Kidney (tissue), 14 donors: ENCODE results near the gene GFAP. TPM values are rescaled to one million over a fixed set of nuclear protein-coding genes. Genes with fewer than 3 reads are reported as not detected.
A peak's percentile ranks its signal among the peaks of the same experiment; 100 is the strongest.

Experiments
- DNase-seq, 5 donors: peaks; one replicate each; pipeline ENCODE4 v3.0.0-alpha.2; 2013 to 2020
- FAIRE-seq: peaks from 2 replicates; lab custom pipeline; 2012; peaks lifted over from hg19 to GRCh38; lab: Jason Lieb, UNC
- H3K27ac ChIP-seq, 2 donors: one replicate each; pipeline ENCODE4 v1.7.0; 2013; ENCODE audit warnings: low read depth in 2 of 2, low read length in 2 of 2, inconsistent platforms in 1 of 2
- H3K27me3 ChIP-seq: one replicate; pipeline ENCODE4 v1.7.1; 2013; ENCODE audit warnings: low read length, inconsistent platforms; ENCODE audit not compliant: control insufficient read depth, insufficient read depth
- H3K36me3 ChIP-seq, 3 donors: one replicate each; pipeline versions ENCODE4 v1.7.0 to v1.7.1; 2013; ENCODE audit warnings: low read length in 3 of 3, control low read depth in 1 of 3, inconsistent platforms in 1 of 3; ENCODE audit not compliant: insufficient read depth in 3 of 3, control insufficient read depth in 2 of 3
- H3K4me1 ChIP-seq, 3 donors: one replicate each; pipeline versions ENCODE4 v1.7.0 to v1.7.1; 2013; ENCODE audit warnings: low read length in 3 of 3, inconsistent platforms in 1 of 3, low read depth in 1 of 3; ENCODE audit not compliant: control insufficient read depth in 2 of 3, insufficient read depth in 2 of 3
- H3K4me3 ChIP-seq, 3 donors: one replicate each; pipeline versions ENCODE4 v1.7.0 to v1.8.1; 2013; ENCODE audit warnings: low read length in 3 of 3, control low read depth in 1 of 3, inconsistent platforms in 1 of 3
- H3K9ac ChIP-seq, 3 donors: one replicate each; pipeline versions ENCODE4 v1.7.0 to v1.7.1; 2013; ENCODE audit warnings: low read length in 3 of 3, control low read depth in 1 of 3, inconsistent platforms in 1 of 3
- H3K9me3 ChIP-seq, 3 donors: one replicate each; pipeline versions ENCODE4 v1.7.0 to v1.7.1; 2013; ENCODE audit warnings: low read length in 3 of 3, control low read depth in 1 of 3, inconsistent platforms in 1 of 3; ENCODE audit not compliant: control insufficient read depth in 2 of 3, insufficient read depth in 1 of 3
- CTCF ChIP-seq: IDR thresholded peaks from 3 replicates; pipeline ENCODE4 v1.5.1; 2012; ENCODE audit warnings: mild to moderate bottlenecking, moderate library complexity, borderline replicate concordance; ENCODE audit not compliant: insufficient read depth; ENCODE audit errors: extremely low read depth
- intact Hi-C: fragments of 100-400 bp; cut with DNase I; formaldehyde crosslinking; loops from one replicate; pipeline ENCODE4 v1.11.1; 2022
- polyA plus RNA-seq: library from polyadenylated mRNA; stranded (reverse); fragments of 350-450 nt; fragmentation: Illumina TruSeq; extraction: RNeasy Lipid Tissue Mini Kit (QIAGEN cat#74804); gene quantifications from one replicate; pipeline ENCODE4 v1.2.3, GENCODE V29; 2014; ENCODE audit warnings: low read depth, low replicate concordance; ENCODE audit not compliant: insufficient read depth
- total RNA-seq: library from RNA; stranded (reverse); fragmentation: NEBNext Ultra II Directional; extraction: Animal tissue kit (Norgen Biotek cat#: 25700); gene quantifications from one replicate; pipeline ENCODE4 v1.2.1, GENCODE V29; 2021
- donor health status: control.
- donor health status: control.
- donor health status: control.
- donor health status: control.
- donor health status: control.
- donor health status: DM: yes; HTN: yes; CAD: no.
- donor health status: Normal renal cell carcinoma (clear cell type).

Gene GFAP
- total and polyA plus RNA-seq, 2 donors from 2014 or later, result 1.4 to 2.3 TPM

DNA sequence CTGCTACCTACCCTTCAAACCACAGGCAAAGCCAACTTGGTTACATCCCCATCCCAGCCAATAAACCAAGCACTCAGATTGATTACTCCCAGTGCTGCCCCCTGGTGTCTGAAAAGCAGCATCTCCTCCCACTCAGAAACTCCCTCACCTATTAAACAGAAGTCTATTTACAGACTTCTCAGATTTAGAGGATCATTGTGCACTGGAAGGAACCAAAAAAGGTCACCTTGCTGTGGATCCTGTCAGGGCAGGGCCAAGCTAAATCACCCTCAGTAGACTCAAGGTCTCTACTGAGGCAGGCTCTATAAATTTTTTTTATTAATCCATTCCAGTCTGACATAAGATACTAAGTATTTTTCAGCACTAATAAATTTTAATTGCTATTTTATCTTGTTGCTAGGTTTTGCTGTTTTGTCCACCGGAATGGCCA lies 50.1 kb downstream of the GFAP start:
- intact Hi-C loops, result no loop called here

GRCh38 chr17:44864831-44865230 lies 50.5 kb downstream of the GFAP start:
- H3K9me3 ChIP-seq, result no peaks in the 10 kb centered on the region
- no peaks in the 10 kb centered on the region for H3K27me3 ChIP-seq
- intact Hi-C loops, result no loop called here
- no peak overlapping the region for H3K9ac ChIP-seq
- H3K36me3 ChIP-seq, result peaks cover 10 to 44% (median 41%) of the 10 kb centered on the region in 3 donors
- no peak overlapping the region for H3K4me3 ChIP-seq
- no peak for TF ChIP-seq CTCF
- DNase-seq (no peak), FAIRE-seq (no peak)
- no peak overlapping the region for H3K27ac ChIP-seq
- no peaks in the 10 kb centered on the region for H3K4me1 ChIP-seq

More for the DNA sequence above, 50.1 kb downstream of the GFAP start:
- no peak overlapping the region for H3K27ac ChIP-seq
- peak; percentile 78 for TF ChIP-seq CTCF
- H3K36me3 ChIP-seq, result peaks cover 10 to 44% (median 41%) of the 10 kb centered on the region in 3 donors
- no peak overlapping the region for H3K9ac ChIP-seq
- no peak overlapping the region for H3K4me3 ChIP-seq
- FAIRE-seq (no peak), DNase-seq (peak in 4 of 5 donors; percentile 73 to 88 (median 79))
- H3K9me3 ChIP-seq, result no peaks in the 10 kb centered on the region
- no peaks in the 10 kb centered on the region for H3K4me1 ChIP-seq
- no peaks in the 10 kb centered on the region for H3K27me3 ChIP-seq

DNA sequence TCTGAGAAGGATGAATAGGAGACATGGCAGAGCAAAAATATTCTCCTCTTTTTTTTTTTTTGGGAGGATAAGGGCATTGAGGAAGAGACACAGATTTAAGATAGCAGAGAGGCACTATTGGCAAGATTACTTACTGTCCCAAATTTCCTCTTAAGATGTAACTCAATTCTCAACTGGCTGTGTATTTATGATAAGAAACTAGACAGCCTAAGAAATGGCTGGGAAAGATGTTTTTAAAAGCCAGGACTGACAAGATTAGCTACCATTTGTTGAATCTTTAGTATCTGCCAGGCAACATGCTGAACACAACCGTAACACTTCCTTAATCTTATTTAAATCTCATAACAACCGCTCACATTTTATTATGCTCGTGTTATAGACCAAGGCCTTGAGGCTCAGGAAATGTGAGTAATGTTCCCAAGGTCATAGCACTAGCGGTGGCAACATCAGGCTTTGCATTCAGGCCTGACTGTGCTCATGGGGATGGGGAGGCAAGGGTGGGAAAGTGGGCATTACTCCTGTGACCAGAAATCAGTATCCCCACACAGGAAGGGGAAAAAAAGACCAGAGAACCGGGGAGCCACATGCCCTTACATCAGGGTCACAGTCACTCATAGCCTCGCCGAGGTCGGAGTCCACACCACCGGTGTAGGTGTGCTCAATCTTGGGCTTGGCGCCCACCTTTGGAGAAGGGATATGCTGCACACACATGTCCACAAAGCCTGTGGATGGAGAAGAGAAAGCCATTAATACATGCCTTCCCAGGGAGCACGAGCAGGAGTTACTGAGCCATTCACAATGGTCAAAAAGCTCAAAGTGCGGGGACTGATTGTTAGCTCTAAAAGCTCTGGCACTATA lies 52.0 kb downstream of the GFAP start:
- no peak for DNase-seq
- no peak for TF ChIP-seq CTCF

More for the DNA sequence above, 52.0 kb downstream of the GFAP start:
- Histone ChIP-seq H3K4me3 (no peak overlapping the region), H3K9ac (no peak overlapping the region), H3K9me3 (no peaks in the 10 kb centered on the region), H3K36me3 (peaks cover 10 to 52% (median 42%) of the 10 kb centered on the region in 3 donors), H3K27ac (no peak overlapping the region), H3K27me3 (no peaks in the 10 kb centered on the region), H3K4me1 (no peaks in the 10 kb centered on the region)
- intact Hi-C loops, result no loop called here
- FAIRE-seq, result no peak
